Measurements from ENCODE around the gene CACNA1B.
"Not testable (repeated sequence)": the region's sequence is repeated elsewhere in the genome, so short reads cannot be mapped to it uniquely, and the experiment has no call there.

GRCh38 chr9:138129318-138129717 is 251.7 kb downstream of the CACNA1B start:
- TF ChIP-seq, protein P1, sequence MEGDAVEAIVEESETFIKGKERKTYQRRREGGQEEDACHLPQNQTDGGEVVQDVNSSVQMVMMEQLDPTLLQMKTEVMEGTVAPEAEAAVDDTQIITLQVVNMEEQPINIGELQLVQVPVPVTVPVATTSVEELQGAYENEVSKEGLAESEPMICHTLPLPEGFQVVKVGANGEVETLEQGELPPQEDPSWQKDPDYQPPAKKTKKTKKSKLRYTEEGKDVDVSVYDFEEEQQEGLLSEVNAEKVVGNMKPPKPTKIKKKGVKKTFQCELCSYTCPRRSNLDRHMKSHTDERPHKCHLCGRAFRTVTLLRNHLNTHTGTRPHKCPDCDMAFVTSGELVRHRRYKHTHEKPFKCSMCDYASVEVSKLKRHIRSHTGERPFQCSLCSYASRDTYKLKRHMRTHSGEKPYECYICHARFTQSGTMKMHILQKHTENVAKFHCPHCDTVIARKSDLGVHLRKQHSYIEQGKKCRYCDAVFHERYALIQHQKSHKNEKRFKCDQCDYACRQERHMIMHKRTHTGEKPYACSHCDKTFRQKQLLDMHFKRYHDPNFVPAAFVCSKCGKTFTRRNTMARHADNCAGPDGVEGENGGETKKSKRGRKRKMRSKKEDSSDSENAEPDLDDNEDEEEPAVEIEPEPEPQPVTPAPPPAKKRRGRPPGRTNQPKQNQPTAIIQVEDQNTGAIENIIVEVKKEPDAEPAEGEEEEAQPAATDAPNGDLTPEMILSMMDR (IDR thresholded peaks at IDR 0.05) = not testable (repeated sequence)
- TF ChIP-seq EZH2phosphoT487 (IDR thresholded peaks at IDR 0.05; ENCODE audit: borderline replicate concordance, low read depth) = not testable (repeated sequence)

Measured in SK-N-SH (cell line).